HCT116 (cell line): Measurements from ENCODE around the gene ASPG. TPM values are rescaled to one million over a fixed set of nuclear protein-coding genes. Genes with fewer than 3 reads are reported as not detected.

Source experiments
- ATAC-seq: fragments of 200-7000 bp; cut with Tn5 transposase; 2 replicates; pipeline ENCODE4 v1.9.1; 2020; ENCODE audit warnings: mild to moderate bottlenecking, moderate library complexity
- BruUV-seq: library from RNA; stranded (reverse); fragments of 400-500 nt; replicated peaks from 2 replicates; lab custom pipeline; 2021; lab: Mats Ljungman, UMichigan
- CTCF ChIA-PET: fragments of 300-600 bp; sonication (Branson Sonifier 250); formaldehyde crosslinking; loops from one replicate; lab custom pipeline; 2021; ENCODE audit warnings: antibody characterized with exemption; lab: Charles Lee
- POLR2A ChIA-PET: fragments of 300-600, 350-600 bp; sonication (Branson Sonifier 250); formaldehyde crosslinking; loops from one replicate; lab custom pipeline; 2021; ENCODE audit warnings: antibody characterized with exemption; lab: Charles Lee
- RAD21 ChIA-PET, 2 experiments: fragments of 300-600 bp; sonication (Branson Sonifier 250); formaldehyde crosslinking; loops; one replicate each; lab custom pipeline; 2023; ENCODE audit warnings: low total read pairs in 2 of 2; ENCODE audit not compliant: uncharacterized antibody in 2 of 2, unreplicated experiment in 2 of 2, low non-redundant PET in 1 of 2; lab: Charles Lee
- DNase-seq: peaks from one replicate; pipeline ENCODE4 v3.0.0-alpha.2; 2010; ENCODE audit warnings: low read depth, low spot score
- H2AFZ ChIP-seq: fragments of 200-600 bp; shearing (Covaris generic), sonication (generic); 2 replicates; pipeline ENCODE4 v1.6.1; 2017; ENCODE audit warnings: low read depth, mixed run types, mixed read lengths, antibody characterized with exemption, low read length; ENCODE audit not compliant: poor library complexity, severe bottlenecking
- H3K27ac ChIP-seq: 2 replicates; pipeline ENCODE4 v1.5.1; 2012; ENCODE audit warnings: low read depth, low read length
- H3K27me3 ChIP-seq: fragments of 200-600 bp; sonication (generic); 2 replicates; pipeline ENCODE4 v1.6.1; 2016; ENCODE audit warnings: mixed run types, low read length, mixed read lengths; ENCODE audit not compliant: insufficient read depth
- H3K36me3 ChIP-seq, 2 experiments: fragments of 200-500 bp in 1 of 2; fragments of 200-600 bp in 1 of 2; sonication (Bioruptor generic) in 1 of 2; sonication (generic) in 1 of 2; 2 replicates each; pipeline versions ENCODE4 v1.5.1 to v1.6.1; 2014 to 2016; ENCODE audit warnings: low read length in 2 of 2, inconsistent platforms in 1 of 2, mixed read lengths in 1 of 2, mixed run types in 1 of 2; ENCODE audit not compliant: insufficient read depth in 2 of 2, control insufficient read depth in 1 of 2
- H3K4me1 ChIP-seq, 2 experiments: fragments of 200-600 bp in 1 of 2; sonication (generic) in 1 of 2; 2 replicates each; pipeline versions ENCODE4 v1.5.1 to v1.6.1; 2012 to 2017; ENCODE audit warnings: low read length in 2 of 2, inconsistent platforms in 1 of 2, mild to moderate bottlenecking in 1 of 2, mixed read lengths in 1 of 2, mixed run types in 1 of 2, moderate library complexity in 1 of 2; ENCODE audit not compliant: insufficient read depth in 2 of 2, control insufficient read depth in 1 of 2
- H3K4me2 ChIP-seq: fragments of 200-600 bp; sonication (generic); 2 replicates; pipeline ENCODE4 v1.6.1; 2017; ENCODE audit warnings: mixed run types, low read length, mixed read lengths
- H3K4me3 ChIP-seq, 2 experiments: fragments of 200-600 bp in 1 of 2; sonication (generic) in 1 of 2; replicated peaks in 1 of 2; 2 replicates each; pipeline ENCODE4 v1.5.1; 2011 to 2016; ENCODE audit warnings: low read length in 2 of 2, control low read depth in 1 of 2, low read depth in 1 of 2, mild to moderate bottlenecking in 1 of 2, mixed read lengths in 1 of 2, mixed run types in 1 of 2
- H3K79me2 ChIP-seq: fragments of 200-600 bp; sonication (generic); 2 replicates; pipeline ENCODE4 v1.6.1; 2017; ENCODE audit warnings: mild to moderate bottlenecking, mixed run types, low read length, moderate library complexity, mixed read lengths; ENCODE audit not compliant: insufficient read depth
- H3K9ac ChIP-seq: fragments of 200-600 bp; sonication (generic); 2 replicates; pipeline ENCODE4 v1.6.1; 2016; ENCODE audit warnings: low read length, mixed read lengths
- H3K9me2 ChIP-seq: fragments of 200-600 bp; sonication (generic), shearing (Covaris generic); 2 replicates; pipeline ENCODE4 v1.6.1; 2017; ENCODE audit warnings: mixed run types, mild to moderate bottlenecking, moderate library complexity; ENCODE audit not compliant: insufficient read depth
- H3K9me3 ChIP-seq, 2 experiments: fragments of 200-500 bp in 1 of 2; fragments of 200-600 bp in 1 of 2; sonication (Bioruptor generic) in 1 of 2; sonication (generic) in 1 of 2; 2 replicates each; pipeline ENCODE4 v1.6.1; 2014 to 2017; ENCODE audit warnings: low read length in 2 of 2, mixed read lengths in 2 of 2, inconsistent platforms in 1 of 2, low read depth in 1 of 2, mild to moderate bottlenecking in 1 of 2, mixed run types in 1 of 2, moderate library complexity in 1 of 2; ENCODE audit not compliant: control insufficient read depth in 1 of 2, insufficient read depth in 1 of 2
- H4K20me1 ChIP-seq: fragments of 200-600 bp; sonication (generic), shearing (Covaris generic); 2 replicates; pipeline ENCODE4 v1.6.1; 2017; ENCODE audit warnings: mixed run types, mild to moderate bottlenecking, moderate library complexity; ENCODE audit not compliant: insufficient read depth
- CEBPB ChIP-seq: IDR thresholded peaks from 2 replicates; pipeline ENCODE4 v1.6.1; 2012; ENCODE audit warnings: low read depth
- FOSL1 ChIP-seq: IDR thresholded peaks from 2 replicates; pipeline ENCODE4 v1.6.1; 2012; ENCODE audit warnings: low read depth
- TCF7L2 ChIP-seq: IDR thresholded peaks from 2 replicates; pipeline ENCODE4 v1.7.0; 2011; ENCODE audit warnings: borderline replicate concordance, inconsistent platforms; ENCODE audit not compliant: insufficient read depth, insufficient read length; ENCODE audit errors: extremely low read depth
- intact Hi-C: fragments of 100-400 bp; cut with micrococcal nuclease; formaldehyde crosslinking; loops from 2 replicates; pipeline ENCODE4 v1.10.0; 2022
- total RNA-seq: library from RNA; stranded (reverse); gene quantifications from one replicate; pipeline ENCODE4 v1.2.1, GENCODE V29; 2021; ENCODE audit not compliant: unreplicated experiment
- TF ChIP-seq, protein P1 (sequence below): IDR thresholded peaks from 2 replicates; pipeline ENCODE4 v1.6.1; 2012; ENCODE audit warnings: low read depth

ASPG gene
- total RNA-seq, 1 experiment from 2014 or later: not detected

DNA sequence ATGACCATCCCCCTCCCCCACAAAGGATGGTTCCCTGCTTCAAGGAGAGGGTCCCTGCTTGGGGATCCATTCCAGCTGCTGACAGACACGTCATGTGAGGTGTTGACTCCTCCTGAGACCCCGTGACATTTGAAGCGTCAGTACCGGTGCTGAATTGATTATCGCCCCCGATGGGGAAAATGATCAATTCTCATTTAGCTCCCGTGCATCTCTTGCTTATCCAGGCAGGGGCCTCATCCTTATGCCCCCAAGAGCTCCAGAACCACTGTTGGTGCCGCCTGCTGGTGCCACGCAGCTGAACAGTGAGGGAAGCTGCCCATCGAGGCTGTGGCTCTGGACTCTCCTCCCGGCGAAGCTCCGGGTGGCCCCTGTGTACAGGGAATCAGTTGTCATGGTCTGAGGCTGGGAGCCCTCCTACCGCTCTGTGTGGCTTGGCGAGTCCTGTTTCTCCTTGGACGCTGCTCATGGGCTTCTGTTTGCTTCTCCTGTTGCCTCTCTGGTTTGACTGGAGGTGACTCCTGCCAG is 57.5 kb downstream of the ASPG start:
- intact Hi-C loops: no loop called here
- Histone ChIP-seq H3K9ac (no peak overlapping the region), H3K4me3 (no peak overlapping the region), H2AFZ (no peak overlapping the region), H3K9me2 (no peaks in the 10 kb centered on the region), H3K36me3 (no peaks in the 10 kb centered on the region), H3K4me2 (no peak overlapping the region), H3K9me3 (no peaks in the 10 kb centered on the region), H3K27ac (no peak overlapping the region), H3K4me1 (peaks cover 6 to 16% of the 10 kb centered on the region in 2 experiments; a peak in 3 of 4 replicates), H3K79me2 (peaks cover 28% of the 10 kb centered on the region; the same call in 1 of the 2 replicates), H4K20me1 (no peaks in the 10 kb centered on the region), H3K27me3 (no peaks in the 10 kb centered on the region)
- TF ChIP-seq CEBPB (no peak), TCF7L2 (no peak), FOSL1 (no peak)
- TF ChIP-seq, protein P1, sequence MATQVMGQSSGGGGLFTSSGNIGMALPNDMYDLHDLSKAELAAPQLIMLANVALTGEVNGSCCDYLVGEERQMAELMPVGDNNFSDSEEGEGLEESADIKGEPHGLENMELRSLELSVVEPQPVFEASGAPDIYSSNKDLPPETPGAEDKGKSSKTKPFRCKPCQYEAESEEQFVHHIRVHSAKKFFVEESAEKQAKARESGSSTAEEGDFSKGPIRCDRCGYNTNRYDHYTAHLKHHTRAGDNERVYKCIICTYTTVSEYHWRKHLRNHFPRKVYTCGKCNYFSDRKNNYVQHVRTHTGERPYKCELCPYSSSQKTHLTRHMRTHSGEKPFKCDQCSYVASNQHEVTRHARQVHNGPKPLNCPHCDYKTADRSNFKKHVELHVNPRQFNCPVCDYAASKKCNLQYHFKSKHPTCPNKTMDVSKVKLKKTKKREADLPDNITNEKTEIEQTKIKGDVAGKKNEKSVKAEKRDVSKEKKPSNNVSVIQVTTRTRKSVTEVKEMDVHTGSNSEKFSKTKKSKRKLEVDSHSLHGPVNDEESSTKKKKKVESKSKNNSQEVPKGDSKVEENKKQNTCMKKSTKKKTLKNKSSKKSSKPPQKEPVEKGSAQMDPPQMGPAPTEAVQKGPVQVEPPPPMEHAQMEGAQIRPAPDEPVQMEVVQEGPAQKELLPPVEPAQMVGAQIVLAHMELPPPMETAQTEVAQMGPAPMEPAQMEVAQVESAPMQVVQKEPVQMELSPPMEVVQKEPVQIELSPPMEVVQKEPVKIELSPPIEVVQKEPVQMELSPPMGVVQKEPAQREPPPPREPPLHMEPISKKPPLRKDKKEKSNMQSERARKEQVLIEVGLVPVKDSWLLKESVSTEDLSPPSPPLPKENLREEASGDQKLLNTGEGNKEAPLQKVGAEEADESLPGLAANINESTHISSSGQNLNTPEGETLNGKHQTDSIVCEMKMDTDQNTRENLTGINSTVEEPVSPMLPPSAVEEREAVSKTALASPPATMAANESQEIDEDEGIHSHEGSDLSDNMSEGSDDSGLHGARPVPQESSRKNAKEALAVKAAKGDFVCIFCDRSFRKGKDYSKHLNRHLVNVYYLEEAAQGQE: no peak
- DNase-seq (no peak), ATAC-seq (no peak)
- BruUV-seq: no TSS peak
- ChIA-PET RAD21 (no interaction called here), POLR2A (no interaction called here), CTCF (interaction anchor here (1.4 kb wide), 1 partner anchor 421 kb away, joined by 3 read pairs; no protein-coding TSS in a partner anchor)
